ENCODE measurements around the gene SNRNP40. TPM values are rescaled to one million over a fixed set of nuclear protein-coding genes. Genes with fewer than 3 reads are reported as not detected.

SNRNP40 gene
- total RNA-seq (2012; rRNA removed) = 112 and 117 TPM in 2 replicates

DNA sequence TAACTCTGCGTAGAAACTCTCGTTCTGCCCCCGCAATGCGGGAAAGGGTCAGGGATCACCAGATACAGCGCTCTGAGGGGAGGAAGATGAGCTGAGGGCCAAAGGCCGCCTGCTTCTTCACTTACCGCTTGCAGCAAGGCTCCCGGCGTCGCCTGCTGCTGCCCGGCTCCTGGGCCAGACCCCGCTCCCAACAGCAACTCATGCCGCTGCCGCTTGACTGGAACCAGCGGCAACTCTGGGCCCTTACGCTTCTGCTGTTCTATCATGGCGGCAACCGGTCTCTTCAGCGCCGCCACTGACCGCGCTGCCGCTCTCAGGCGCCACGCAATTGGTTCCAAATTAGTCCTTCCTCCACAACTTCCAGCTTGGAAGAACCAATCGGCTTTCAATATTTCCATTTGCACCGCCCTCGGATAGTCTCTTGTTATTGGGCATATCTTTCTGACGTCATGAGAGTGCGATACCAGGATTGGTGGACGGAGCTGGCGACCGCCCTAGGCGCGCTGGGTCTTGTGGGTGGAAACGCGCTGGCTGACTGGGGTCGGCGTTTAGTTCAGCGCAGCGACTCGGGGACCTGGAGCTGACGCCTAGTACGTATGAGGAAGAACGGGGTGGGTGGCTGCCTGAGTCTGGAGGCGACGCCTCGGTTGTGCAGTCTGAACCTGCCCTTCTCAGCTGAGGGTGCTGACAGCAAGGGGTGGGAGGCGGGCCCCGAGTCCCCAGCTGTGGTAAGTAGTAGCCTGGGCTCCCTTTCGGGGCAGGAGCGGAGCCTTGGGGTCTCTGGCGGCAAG lies at the start of gene SNRNP40, which contains the start of gene ZCCHC17:
SNRNP40 (minus strand) TSS at position 303 of the 791 bp plus-strand sequence; CDS start at position 266, 37 bp downstream.
ZCCHC17 (plus strand) TSS at position 547 of the 791 bp plus-strand sequence. CDS start 13,067 bp downstream, outside the sequence.
- H3K4me2 ChIP-seq (ENCODE audit: low read length) = peak within 1 kb of the TSS; percentile 83
- no peaks in the 10 kb centered on the region for H3K9me3 ChIP-seq (replicated peaks; ENCODE audit: low read length)
- H3K9ac ChIP-seq (ENCODE audit: low read depth, low read length) = peak within 1 kb of the TSS; percentile 93
- H3K4me1 ChIP-seq (ENCODE audit: control insufficient read depth, insufficient read depth, low read length) = peaks cover 16% of the 10 kb centered on the region
- H3K4me3 ChIP-seq (ENCODE audit: low read length) = peak within 1 kb of the TSS; percentile 86
- H3K27me3 ChIP-seq (ENCODE audit: control insufficient read depth, insufficient read depth, low read length) = no peaks in the 10 kb centered on the region
- peaks cover 16% of the 10 kb centered on the region for H3K36me3 ChIP-seq (ENCODE audit: insufficient read depth, low read length)

DNA sequence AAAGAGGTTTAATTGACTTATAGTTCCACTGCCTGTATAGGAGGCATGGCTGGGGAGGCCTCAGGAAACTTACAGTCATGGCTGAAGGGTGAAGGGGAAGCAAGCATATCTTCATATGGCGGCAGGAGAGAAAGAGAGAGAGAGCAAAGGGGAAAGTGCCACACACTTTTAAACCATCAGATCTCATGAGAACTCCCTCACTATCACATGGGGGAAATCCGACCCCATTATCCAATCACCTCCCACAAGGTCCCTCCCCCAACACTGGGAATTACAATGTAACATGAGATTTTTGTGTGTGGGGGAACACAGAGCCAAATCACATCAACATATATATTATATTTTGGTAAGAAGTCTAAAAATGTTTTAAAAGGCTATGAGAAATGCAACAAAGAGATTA lies 49.0 kb upstream of the SNRNP40 start:
- H3K4me2 ChIP-seq (ENCODE audit: low read length) = no peak overlapping the region
- no peak overlapping the region for H3K9ac ChIP-seq (ENCODE audit: low read depth, low read length)
- H3K4me3 ChIP-seq (ENCODE audit: low read length) = no peak overlapping the region
- H3K27me3 ChIP-seq (ENCODE audit: control insufficient read depth, insufficient read depth, low read length) = no peaks in the 10 kb centered on the region
- peaks cover 21% of the 10 kb centered on the region for H3K36me3 ChIP-seq (ENCODE audit: insufficient read depth, low read length)
- no peaks in the 10 kb centered on the region for H3K9me3 ChIP-seq (replicated peaks; ENCODE audit: low read length)
- H3K4me1 ChIP-seq (ENCODE audit: control insufficient read depth, insufficient read depth, low read length) = no peaks in the 10 kb centered on the region

DNA sequence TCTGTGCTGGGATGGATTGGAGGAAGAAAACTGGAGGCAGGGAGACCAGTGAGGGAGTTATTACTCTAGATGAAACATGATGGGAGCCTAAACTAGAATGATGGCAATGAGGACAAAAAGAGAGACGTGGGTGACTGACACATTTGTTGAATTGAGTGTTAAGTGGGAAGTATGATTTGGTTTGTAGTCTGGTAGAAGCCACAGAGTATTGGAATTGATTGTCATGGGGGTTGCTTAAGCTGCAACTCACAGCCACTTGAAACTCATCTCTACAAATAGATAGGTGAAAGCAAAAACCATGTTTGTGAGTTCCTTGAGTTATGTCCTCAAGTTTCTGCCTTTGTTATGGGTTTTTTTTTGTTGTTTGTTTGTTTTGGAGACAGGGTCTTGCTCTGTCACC lies 47.9 kb upstream of the SNRNP40 start:
- Histone ChIP-seq H3K9ac (ENCODE audit: low read depth, low read length) (no peak overlapping the region), H3K4me3 (ENCODE audit: low read length) (no peak overlapping the region), H3K9me3 (replicated peaks; ENCODE audit: low read length) (no peaks in the 10 kb centered on the region), H3K27me3 (ENCODE audit: control insufficient read depth, insufficient read depth, low read length) (no peaks in the 10 kb centered on the region), H3K4me2 (ENCODE audit: low read length) (no peak overlapping the region), H3K36me3 (ENCODE audit: insufficient read depth, low read length) (peaks cover 24% of the 10 kb centered on the region), H3K4me1 (ENCODE audit: control insufficient read depth, insufficient read depth, low read length) (no peaks in the 10 kb centered on the region)

- no peak overlapping the region for H3K4me2 ChIP-seq (ENCODE audit: low read length)
- H3K4me3 ChIP-seq (ENCODE audit: low read length) = no peak overlapping the region
- no peaks in the 10 kb centered on the region for H3K27me3 ChIP-seq (ENCODE audit: control insufficient read depth, insufficient read depth, low read length)
- H3K9ac ChIP-seq (ENCODE audit: low read depth, low read length) = no peak overlapping the region
- peaks cover 14% of the 10 kb centered on the region for H3K36me3 ChIP-seq (ENCODE audit: insufficient read depth, low read length)
- H3K4me1 ChIP-seq (ENCODE audit: control insufficient read depth, insufficient read depth, low read length) = no peaks in the 10 kb centered on the region
- no peaks in the 10 kb centered on the region for H3K9me3 ChIP-seq (replicated peaks; ENCODE audit: low read length)
Measured at GRCh38 chr1:31336687-31337467, 40.3 kb upstream of the SNRNP40 start.

- no peak overlapping the region for H3K4me2 ChIP-seq (ENCODE audit: low read length)
- H3K9ac ChIP-seq (ENCODE audit: low read depth, low read length) = no peak overlapping the region
- H3K4me1 ChIP-seq (ENCODE audit: control insufficient read depth, insufficient read depth, low read length) = no peaks in the 10 kb centered on the region
- peaks cover 10% of the 10 kb centered on the region for H3K36me3 ChIP-seq (ENCODE audit: insufficient read depth, low read length)
- no peaks in the 10 kb centered on the region for H3K27me3 ChIP-seq (ENCODE audit: control insufficient read depth, insufficient read depth, low read length)
- H3K4me3 ChIP-seq (ENCODE audit: low read length) = no peak overlapping the region
- H3K9me3 ChIP-seq (replicated peaks; ENCODE audit: low read length) = no peaks in the 10 kb centered on the region
Measured at GRCh38 chr1:31335007-31335406, 38.4 kb upstream of the SNRNP40 start.

DNA sequence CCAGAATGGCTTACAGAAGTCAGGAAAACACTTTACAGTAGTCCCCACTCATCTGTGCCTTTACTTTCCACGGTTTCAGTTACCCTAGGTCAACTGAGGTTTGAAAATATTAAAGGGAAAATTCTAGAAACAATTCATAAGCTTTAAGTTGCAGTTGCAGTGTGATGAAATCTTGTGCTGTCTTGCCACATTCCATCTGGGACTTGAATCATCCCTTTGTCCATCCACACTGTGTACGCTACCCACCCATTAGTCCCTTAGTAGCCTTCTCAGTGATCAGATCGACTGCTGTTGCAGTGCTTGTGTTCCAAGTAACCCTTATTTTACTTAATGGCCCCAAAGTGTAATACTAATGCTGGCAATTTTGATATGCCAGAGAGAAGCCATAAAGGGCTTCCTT lies 30.8 kb upstream of the SNRNP40 start:
- H3K36me3 ChIP-seq (ENCODE audit: insufficient read depth, low read length) = peaks cover 3% of the 10 kb centered on the region
- H3K9ac ChIP-seq (ENCODE audit: low read depth, low read length) = no peak overlapping the region
- H3K27me3 ChIP-seq (ENCODE audit: control insufficient read depth, insufficient read depth, low read length) = no peaks in the 10 kb centered on the region
- no peaks in the 10 kb centered on the region for H3K4me1 ChIP-seq (ENCODE audit: control insufficient read depth, insufficient read depth, low read length)
- no peak overlapping the region for H3K4me2 ChIP-seq (ENCODE audit: low read length)
- no peaks in the 10 kb centered on the region for H3K9me3 ChIP-seq (replicated peaks; ENCODE audit: low read length)
- H3K4me3 ChIP-seq (ENCODE audit: low read length) = no peak overlapping the region

GRCh38 chr1:31326461-31326860 lies 29.9 kb upstream of the SNRNP40 start:
- no peak overlapping the region for H3K4me2 ChIP-seq (ENCODE audit: low read length)
- H3K9ac ChIP-seq (ENCODE audit: low read depth, low read length) = no peak overlapping the region
- H3K4me1 ChIP-seq (ENCODE audit: control insufficient read depth, insufficient read depth, low read length) = no peaks in the 10 kb centered on the region
- no peaks in the 10 kb centered on the region for H3K27me3 ChIP-seq (ENCODE audit: control insufficient read depth, insufficient read depth, low read length)
- no peak overlapping the region for H3K4me3 ChIP-seq (ENCODE audit: low read length)
- no peaks in the 10 kb centered on the region for H3K9me3 ChIP-seq (replicated peaks; ENCODE audit: low read length)
- H3K36me3 ChIP-seq (ENCODE audit: insufficient read depth, low read length) = peaks cover 3% of the 10 kb centered on the region

GRCh38 chr1:31324992-31325391 lies 28.4 kb upstream of the SNRNP40 start:
- Histone ChIP-seq H3K27me3 (ENCODE audit: control insufficient read depth, insufficient read depth, low read length) (no peaks in the 10 kb centered on the region), H3K9ac (ENCODE audit: low read depth, low read length) (no peak overlapping the region), H3K36me3 (ENCODE audit: insufficient read depth, low read length) (peaks cover 14% of the 10 kb centered on the region), H3K9me3 (replicated peaks; ENCODE audit: low read length) (no peaks in the 10 kb centered on the region), H3K4me1 (ENCODE audit: control insufficient read depth, insufficient read depth, low read length) (no peaks in the 10 kb centered on the region), H3K4me2 (ENCODE audit: low read length) (no peak overlapping the region), H3K4me3 (ENCODE audit: low read length) (no peak overlapping the region)

DNA sequence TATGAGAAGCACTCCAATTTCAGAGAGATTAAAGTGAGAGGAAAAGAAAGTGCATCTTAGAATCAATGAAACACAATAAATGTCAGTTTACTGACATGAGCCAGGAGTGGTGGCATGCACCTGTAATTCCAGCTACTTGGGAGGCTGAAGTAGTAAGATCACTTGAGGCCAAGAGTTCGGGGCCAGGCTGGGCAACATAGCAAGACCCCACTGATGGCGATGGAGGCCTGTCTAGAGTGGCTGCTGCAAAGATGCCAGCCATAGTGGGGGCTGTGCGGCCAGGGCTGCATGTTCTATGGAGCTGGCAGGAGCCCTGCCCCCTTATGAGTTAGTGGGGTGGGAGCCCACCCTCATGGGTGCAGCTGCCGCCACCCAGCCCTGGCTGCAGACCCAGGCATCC lies 27.5 kb upstream of the SNRNP40 start:
- Histone ChIP-seq H3K27me3 (ENCODE audit: control insufficient read depth, insufficient read depth, low read length) (no peaks in the 10 kb centered on the region), H3K36me3 (ENCODE audit: insufficient read depth, low read length) (peaks cover 18% of the 10 kb centered on the region), H3K4me2 (ENCODE audit: low read length) (no peak overlapping the region), H3K4me1 (ENCODE audit: control insufficient read depth, insufficient read depth, low read length) (no peaks in the 10 kb centered on the region), H3K9me3 (replicated peaks; ENCODE audit: low read length) (no peaks in the 10 kb centered on the region), H3K9ac (ENCODE audit: low read depth, low read length) (no peak overlapping the region), H3K4me3 (ENCODE audit: low read length) (no peak overlapping the region)

GRCh38 chr1:31318146-31318545 lies 21.6 kb upstream of the SNRNP40 start:
- H3K9ac ChIP-seq (ENCODE audit: low read depth, low read length) = no peak overlapping the region
- H3K27me3 ChIP-seq (ENCODE audit: control insufficient read depth, insufficient read depth, low read length) = no peaks in the 10 kb centered on the region
- H3K36me3 ChIP-seq (ENCODE audit: insufficient read depth, low read length) = peaks cover 57% of the 10 kb centered on the region
- no peak overlapping the region for H3K4me2 ChIP-seq (ENCODE audit: low read length)
- H3K9me3 ChIP-seq (replicated peaks; ENCODE audit: low read length) = no peaks in the 10 kb centered on the region
- H3K4me1 ChIP-seq (ENCODE audit: control insufficient read depth, insufficient read depth, low read length) = no peaks in the 10 kb centered on the region
- no peak overlapping the region for H3K4me3 ChIP-seq (ENCODE audit: low read length)

DNA sequence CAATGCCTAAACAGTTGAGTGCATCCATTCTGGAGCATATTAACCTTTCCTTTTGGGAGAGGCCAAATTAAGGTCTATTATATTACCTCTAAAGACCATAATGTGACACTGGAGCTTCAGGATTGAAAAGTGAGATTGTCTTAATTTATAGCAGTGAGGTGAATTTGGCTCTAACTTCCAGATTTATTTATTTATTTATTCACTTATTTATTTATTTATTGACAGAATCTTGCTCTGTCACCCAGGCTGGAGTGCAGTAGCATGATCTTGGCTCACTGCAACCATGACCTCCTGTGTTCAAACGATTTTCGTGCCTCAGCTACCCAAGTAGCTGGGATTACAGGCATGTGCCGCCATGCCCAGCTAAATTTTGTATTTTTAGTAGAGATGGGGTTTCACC lies 19.3 kb upstream of the SNRNP40 start:
- Histone ChIP-seq H3K27me3 (ENCODE audit: control insufficient read depth, insufficient read depth, low read length) (no peaks in the 10 kb centered on the region), H3K9me3 (replicated peaks; ENCODE audit: low read length) (no peaks in the 10 kb centered on the region), H3K36me3 (ENCODE audit: insufficient read depth, low read length) (peaks cover 70% of the 10 kb centered on the region), H3K4me1 (ENCODE audit: control insufficient read depth, insufficient read depth, low read length) (no peaks in the 10 kb centered on the region), H3K4me2 (ENCODE audit: low read length) (no peak overlapping the region), H3K4me3 (ENCODE audit: low read length) (no peak overlapping the region), H3K9ac (ENCODE audit: low read depth, low read length) (no peak overlapping the region)

Measured in skeletal muscle satellite cell (primary cell).